IMR-90 (cell line): ENCODE data around the gene SF3B1.

ENCODE experiments used
- BHLHE40 ChIP-seq: fragments of 150-350 bp; IDR thresholded peaks from 2 replicates; pipeline ENCODE4 v1.6.1; 2016; ENCODE audit warnings: mild to moderate bottlenecking, low read depth, low read length
- CHD1 ChIP-seq: IDR thresholded peaks from 2 replicates; pipeline ENCODE4 v1.6.1; 2012; ENCODE audit warnings: low read depth, low read length, improper control_type of control experiment
- MAFK ChIP-seq: IDR thresholded peaks from 2 replicates; pipeline ENCODE4 v1.6.1; 2012; ENCODE audit warnings: low read depth, low read length, improper control_type of control experiment
- MXI1 ChIP-seq: IDR thresholded peaks from 2 replicates; pipeline ENCODE4 v1.6.1; 2012; ENCODE audit warnings: low read depth, mild to moderate bottlenecking, low read length, moderate library complexity, borderline replicate concordance
- NFE2L2 ChIP-seq: fragments of 150-350 bp; IDR thresholded peaks from 2 replicates; pipeline ENCODE4 v1.6.1; 2016; ENCODE audit warnings: low read depth, mild to moderate bottlenecking, low read length
- POLR2A ChIP-seq: IDR thresholded peaks from 2 replicates; pipeline ENCODE4 v1.6.1; 2012; ENCODE audit warnings: mild to moderate bottlenecking, low read depth, low read length
- RAD21 ChIP-seq: IDR thresholded peaks from 2 replicates; pipeline ENCODE4 v1.6.1; 2012; ENCODE audit warnings: low read length, improper control_type of control experiment
- RCOR1 ChIP-seq: IDR thresholded peaks from 2 replicates; pipeline ENCODE4 v1.6.1; 2012; ENCODE audit warnings: mild to moderate bottlenecking, low read length, improper control_type of control experiment; ENCODE audit not compliant: insufficient replicate concordance
- TF ChIP-seq, protein P1 (sequence below): conservative IDR thresholded peaks from 2 replicates; pipeline ENCODE4 v1.5.1; 2012; ENCODE audit warnings: mild to moderate bottlenecking, low read depth, low read length, improper control_type of control experiment

DNA sequence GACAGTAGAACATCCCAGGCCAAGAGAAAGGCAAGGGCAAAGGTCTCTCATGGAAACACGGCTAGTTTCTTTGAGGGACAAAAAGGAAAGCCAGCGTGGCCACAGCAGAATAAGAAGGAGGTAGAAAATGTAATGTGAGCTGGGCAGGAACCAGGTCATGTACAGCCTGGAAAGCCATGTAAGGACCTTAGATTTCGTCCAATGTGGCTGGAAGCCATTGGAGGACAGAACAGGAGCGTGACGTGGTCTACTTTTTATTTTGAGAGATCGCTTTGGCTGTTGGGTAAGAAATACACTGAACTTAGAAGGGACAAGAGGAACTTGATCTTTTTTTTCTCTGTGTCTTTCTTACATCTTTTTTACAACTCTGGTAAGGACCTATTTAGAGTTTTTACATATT, 66.4 kb downstream of the SF3B1 start:
- TF ChIP-seq NFE2L2, result no peak
- TF ChIP-seq, protein P1, sequence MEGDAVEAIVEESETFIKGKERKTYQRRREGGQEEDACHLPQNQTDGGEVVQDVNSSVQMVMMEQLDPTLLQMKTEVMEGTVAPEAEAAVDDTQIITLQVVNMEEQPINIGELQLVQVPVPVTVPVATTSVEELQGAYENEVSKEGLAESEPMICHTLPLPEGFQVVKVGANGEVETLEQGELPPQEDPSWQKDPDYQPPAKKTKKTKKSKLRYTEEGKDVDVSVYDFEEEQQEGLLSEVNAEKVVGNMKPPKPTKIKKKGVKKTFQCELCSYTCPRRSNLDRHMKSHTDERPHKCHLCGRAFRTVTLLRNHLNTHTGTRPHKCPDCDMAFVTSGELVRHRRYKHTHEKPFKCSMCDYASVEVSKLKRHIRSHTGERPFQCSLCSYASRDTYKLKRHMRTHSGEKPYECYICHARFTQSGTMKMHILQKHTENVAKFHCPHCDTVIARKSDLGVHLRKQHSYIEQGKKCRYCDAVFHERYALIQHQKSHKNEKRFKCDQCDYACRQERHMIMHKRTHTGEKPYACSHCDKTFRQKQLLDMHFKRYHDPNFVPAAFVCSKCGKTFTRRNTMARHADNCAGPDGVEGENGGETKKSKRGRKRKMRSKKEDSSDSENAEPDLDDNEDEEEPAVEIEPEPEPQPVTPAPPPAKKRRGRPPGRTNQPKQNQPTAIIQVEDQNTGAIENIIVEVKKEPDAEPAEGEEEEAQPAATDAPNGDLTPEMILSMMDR, result no peak
- no peak for TF ChIP-seq BHLHE40
- TF ChIP-seq MAFK, result no peak
- no peak for TF ChIP-seq RAD21
- no peak for TF ChIP-seq CHD1
- TF ChIP-seq RCOR1, result no peak
- TF ChIP-seq POLR2A, result no peak
- no peak for TF ChIP-seq MXI1
